ENCODE results near the gene EMP2.

The EMP2 gene

GRCh38 chr16:10579575-10579964 lies 828 bp downstream of the EMP2 start:
- no peaks in the 10 kb centered on the region for H3K36me3 ChIP-seq (ENCODE audit: insufficient read depth, low read length)
- H3K9me2 ChIP-seq (replicated peaks; ENCODE audit: low read depth, low read length) = no peaks in the 10 kb centered on the region
- H3K27me3 ChIP-seq (ENCODE audit: insufficient read depth, low read length, poor library complexity, severe bottlenecking) = no peaks in the 10 kb centered on the region
- TF ChIP-seq CTCF (conservative IDR thresholded peaks at IDR 0.05; ENCODE audit: low read length) = no peak
- TF ChIP-seq EZH2phosphoT487 (IDR thresholded peaks at IDR 0.05; ENCODE audit: borderline replicate concordance) = no peak
- no peak overlapping the region for H3K4me2 ChIP-seq (ENCODE audit: low read depth, low read length, poor library complexity, severe bottlenecking)
- H3K4me1 ChIP-seq (ENCODE audit: insufficient read depth, low read length, poor library complexity, severe bottlenecking) = no peaks in the 10 kb centered on the region
- H2AFZ ChIP-seq (ENCODE audit: low read length) = no peak overlapping the region
- H3F3A ChIP-seq (ENCODE audit: low read depth) = no peaks in the 10 kb centered on the region
- H3K4me3 ChIP-seq (ENCODE audit: low read length, poor library complexity, severe bottlenecking) = no peak overlapping the region
- H4K20me1 ChIP-seq (ENCODE audit: insufficient read depth, low read length, poor library complexity, severe bottlenecking) = no peaks in the 10 kb centered on the region
- no peaks in the 10 kb centered on the region for H3K79me2 ChIP-seq (ENCODE audit: insufficient read depth, low read length)
- no peaks in the 10 kb centered on the region for H3K9me3 ChIP-seq (ENCODE audit: insufficient read depth, low read depth, low read length)
- H3K9ac ChIP-seq (ENCODE audit: low read depth, low read length, poor library complexity, severe bottlenecking) = no peak overlapping the region

- Histone ChIP-seq H3K9ac (ENCODE audit: low read depth, low read length, poor library complexity, severe bottlenecking) (no peak overlapping the region), H3F3A (ENCODE audit: low read depth) (no peaks in the 10 kb centered on the region), H4K20me1 (ENCODE audit: insufficient read depth, low read length, poor library complexity, severe bottlenecking) (no peaks in the 10 kb centered on the region), H3K36me3 (ENCODE audit: insufficient read depth, low read length) (no peaks in the 10 kb centered on the region), H3K27me3 (ENCODE audit: insufficient read depth, low read length, poor library complexity, severe bottlenecking) (no peaks in the 10 kb centered on the region), H2AFZ (ENCODE audit: low read length) (no peak overlapping the region), H3K4me3 (ENCODE audit: low read length, poor library complexity, severe bottlenecking) (no peak overlapping the region), H3K79me2 (ENCODE audit: insufficient read depth, low read length) (no peaks in the 10 kb centered on the region), H3K4me1 (ENCODE audit: insufficient read depth, low read length, poor library complexity, severe bottlenecking) (no peaks in the 10 kb centered on the region), H3K9me3 (ENCODE audit: insufficient read depth, low read depth, low read length) (no peaks in the 10 kb centered on the region), H3K9me2 (replicated peaks; ENCODE audit: low read depth, low read length) (no peaks in the 10 kb centered on the region), H3K4me2 (ENCODE audit: low read depth, low read length, poor library complexity, severe bottlenecking) (no peak overlapping the region)
- TF ChIP-seq CTCF (conservative IDR thresholded peaks at IDR 0.05; ENCODE audit: low read length) (no peak), EZH2phosphoT487 (IDR thresholded peaks at IDR 0.05; ENCODE audit: borderline replicate concordance) (no peak)
These were observed 1.7 kb downstream of the EMP2 start for GRCh38 chr16:10578474-10579316.

GRCh38 chr16:10577305-10578202 lies 2.8 kb downstream of the EMP2 start:
- Histone ChIP-seq H3K4me3 (ENCODE audit: low read length, poor library complexity, severe bottlenecking) (no peak overlapping the region), H4K20me1 (ENCODE audit: insufficient read depth, low read length, poor library complexity, severe bottlenecking) (no peaks in the 10 kb centered on the region), H3F3A (ENCODE audit: low read depth) (no peaks in the 10 kb centered on the region), H3K27me3 (ENCODE audit: insufficient read depth, low read length, poor library complexity, severe bottlenecking) (no peaks in the 10 kb centered on the region), H3K9ac (ENCODE audit: low read depth, low read length, poor library complexity, severe bottlenecking) (no peak overlapping the region), H3K4me2 (ENCODE audit: low read depth, low read length, poor library complexity, severe bottlenecking) (no peak overlapping the region), H3K4me1 (ENCODE audit: insufficient read depth, low read length, poor library complexity, severe bottlenecking) (no peaks in the 10 kb centered on the region), H2AFZ (ENCODE audit: low read length) (no peak overlapping the region), H3K79me2 (ENCODE audit: insufficient read depth, low read length) (no peaks in the 10 kb centered on the region), H3K9me2 (replicated peaks; ENCODE audit: low read depth, low read length) (no peaks in the 10 kb centered on the region), H3K36me3 (ENCODE audit: insufficient read depth, low read length) (no peaks in the 10 kb centered on the region), H3K9me3 (ENCODE audit: insufficient read depth, low read depth, low read length) (no peaks in the 10 kb centered on the region)
- TF ChIP-seq EZH2phosphoT487 (IDR thresholded peaks at IDR 0.05; ENCODE audit: borderline replicate concordance) (no peak), CTCF (conservative IDR thresholded peaks at IDR 0.05; ENCODE audit: low read length) (no peak)

All from Loucy (cell line).